CD4-positive, alpha-beta T cell treated with Interleukin-15 for 4 hours (primary cell): Measurements from ENCODE around the gene MSH2.
"Not testable (repeated sequence)": the region's sequence is repeated elsewhere in the genome, so short reads cannot be mapped to it uniquely, and the experiment has no call there.

Experiments used
- DNase-seq: peaks from one replicate; pipeline ENCODE4 v3.0.0-alpha.2; 2020; ENCODE audit warnings: low spot score

MSH2 gene

GRCh38 chr2:47402805-47403608 is at the start of gene MSH2:
Gene MSH2, plus strand, starts transcription at chr2:47403156. Its CDS starts 36 bp downstream, at chr2:47403192.
- peak; percentile 91 for DNase-seq

DNA sequence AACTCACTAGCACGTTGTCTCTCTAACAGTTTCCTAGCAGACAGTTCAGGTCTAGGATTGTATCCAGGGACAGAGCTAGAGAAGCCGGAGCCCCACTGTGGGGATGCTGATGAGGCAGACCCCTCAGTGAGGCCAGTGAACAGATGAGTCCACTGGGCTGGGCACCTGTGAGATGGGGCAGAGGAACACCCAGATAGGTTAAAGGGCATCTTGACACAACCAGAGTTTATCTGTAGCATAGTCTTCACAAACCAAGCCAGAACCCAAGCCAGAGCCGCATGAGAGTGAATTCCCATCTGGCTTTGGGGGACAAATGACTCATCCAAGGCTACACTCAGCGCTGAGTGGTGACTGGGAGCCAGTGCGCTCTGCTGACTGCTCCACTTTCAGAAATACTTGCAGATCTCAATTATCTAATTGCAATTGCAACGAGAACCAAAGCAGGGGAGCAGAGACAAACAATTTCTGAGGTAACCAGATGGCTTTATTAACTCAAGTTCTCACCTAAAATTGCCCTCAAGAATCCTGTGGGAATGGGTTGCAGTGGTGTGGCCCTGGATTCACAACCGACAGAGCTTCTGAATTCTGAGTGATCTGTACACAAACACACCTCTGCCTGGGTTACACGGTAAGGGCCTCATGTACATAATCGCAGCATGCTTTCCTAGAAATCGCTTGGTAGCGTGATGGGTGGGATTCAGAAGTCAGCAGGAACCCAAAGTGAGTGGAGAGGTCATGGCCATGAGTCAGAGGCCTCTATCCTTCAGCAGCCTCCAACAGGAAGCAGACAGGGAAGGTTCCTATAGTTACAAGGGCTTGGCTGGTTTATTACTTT is 48.7 kb upstream of the MSH2 start:
- no peak for DNase-seq

DNA sequence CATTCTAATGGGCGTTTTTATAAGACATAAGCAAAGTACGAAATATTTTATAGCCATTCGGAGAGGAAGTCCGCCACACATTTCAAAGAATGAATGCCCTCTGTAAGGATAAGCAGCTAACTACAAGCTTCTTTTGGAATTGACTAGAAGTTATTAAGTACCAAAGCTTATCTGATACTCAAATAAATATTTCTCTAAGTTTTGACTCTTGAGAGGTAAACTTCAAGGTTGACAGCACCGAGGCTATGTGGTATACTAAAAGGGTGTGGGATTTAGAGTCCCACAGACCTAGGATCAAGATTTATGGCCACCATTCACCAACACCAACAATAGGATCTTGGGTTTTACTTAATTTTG is 48.1 kb upstream of the MSH2 start:
- no peak for DNase-seq

DNA sequence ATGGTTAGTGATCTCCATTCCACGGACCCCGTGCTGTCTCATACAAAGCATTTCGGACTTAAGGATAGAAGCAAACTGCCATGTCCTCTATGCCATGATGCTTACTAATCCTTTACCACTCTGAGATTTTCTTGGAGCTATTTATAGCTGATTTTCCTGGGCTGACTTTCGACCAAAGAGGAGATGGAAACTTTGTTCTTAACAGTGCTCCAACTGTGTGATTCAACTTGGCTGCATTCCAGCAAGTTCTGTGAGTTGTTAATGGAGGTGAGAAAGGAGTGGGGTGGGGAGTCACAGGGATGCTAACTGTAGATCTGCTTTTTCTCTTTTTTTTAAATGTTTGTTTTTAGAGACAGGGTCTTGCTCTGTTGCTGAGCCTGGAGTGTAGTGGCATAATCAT is 45.5 kb upstream of the MSH2 start:
- no peak for DNase-seq

DNA sequence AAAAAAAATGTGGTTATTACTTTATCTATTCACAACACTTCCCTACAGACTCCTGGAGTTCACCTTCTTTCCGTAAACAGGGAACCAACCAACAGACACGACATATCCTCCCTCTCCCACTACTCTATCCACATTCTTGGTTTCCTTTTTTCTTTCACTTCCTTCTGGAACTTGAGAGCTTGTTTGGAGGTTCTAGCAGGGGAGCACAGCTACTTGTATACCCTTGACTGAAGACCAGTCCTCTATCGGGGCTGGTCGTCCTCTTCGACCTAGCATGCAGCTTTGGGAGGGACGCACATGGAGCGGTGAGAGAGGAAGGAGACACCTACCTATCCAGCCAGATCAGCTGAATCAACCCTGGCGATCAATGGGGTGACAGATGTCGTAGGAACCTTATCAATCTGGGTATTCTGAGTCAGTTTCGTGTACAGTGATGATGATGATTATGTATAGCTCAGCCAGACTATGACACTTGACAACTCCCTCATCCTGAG is 43.5 kb upstream of the MSH2 start:
- DNase-seq: no peak

DNA sequence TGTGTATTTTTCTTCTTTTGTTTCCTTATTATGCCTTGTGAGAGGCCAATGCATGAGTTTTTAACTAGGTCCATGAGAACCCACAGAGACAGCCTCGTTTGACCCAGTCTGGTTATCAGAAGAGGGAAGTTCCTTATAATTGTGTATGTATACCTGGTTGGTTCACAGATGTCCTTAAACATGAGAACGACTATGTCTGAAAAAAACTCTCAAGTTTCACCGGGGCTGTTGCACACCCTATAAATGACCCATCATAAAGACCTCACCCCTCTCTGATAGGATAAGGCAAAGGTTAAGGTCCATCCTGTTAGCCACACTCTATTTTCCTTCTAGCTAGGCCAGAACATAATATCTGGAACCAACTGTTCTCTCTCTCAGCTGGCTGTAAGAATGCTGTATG is 42.7 kb upstream of the MSH2 start:
- no peak for DNase-seq

- no peak for DNase-seq
Observed at GRCh38 chr2:47360927-47361326, 42.0 kb upstream of the MSH2 start.

- not testable (repeated sequence) for DNase-seq
Observed at GRCh38 chr2:47361505-47362229, 41.3 kb upstream of the MSH2 start.

DNA sequence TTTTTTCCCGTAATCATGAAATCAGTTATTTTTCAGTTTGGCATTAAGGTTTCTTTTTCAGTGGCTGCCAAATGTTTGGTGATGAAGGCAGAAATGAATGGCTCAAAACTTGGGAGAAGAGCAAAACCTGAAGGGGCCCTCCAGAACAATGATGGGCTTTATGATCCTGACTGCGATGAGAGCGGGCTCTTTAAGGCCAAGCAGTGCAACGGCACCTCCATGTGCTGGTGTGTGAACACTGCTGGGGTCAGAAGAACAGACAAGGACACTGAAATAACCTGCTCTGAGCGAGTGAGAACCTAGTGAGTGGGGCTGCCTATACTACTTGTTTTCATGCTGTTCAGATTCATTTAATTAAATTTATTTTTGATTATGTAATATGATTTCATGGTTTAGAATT is 29.2 kb upstream of the MSH2 start:
- DNase-seq: no peak

DNA sequence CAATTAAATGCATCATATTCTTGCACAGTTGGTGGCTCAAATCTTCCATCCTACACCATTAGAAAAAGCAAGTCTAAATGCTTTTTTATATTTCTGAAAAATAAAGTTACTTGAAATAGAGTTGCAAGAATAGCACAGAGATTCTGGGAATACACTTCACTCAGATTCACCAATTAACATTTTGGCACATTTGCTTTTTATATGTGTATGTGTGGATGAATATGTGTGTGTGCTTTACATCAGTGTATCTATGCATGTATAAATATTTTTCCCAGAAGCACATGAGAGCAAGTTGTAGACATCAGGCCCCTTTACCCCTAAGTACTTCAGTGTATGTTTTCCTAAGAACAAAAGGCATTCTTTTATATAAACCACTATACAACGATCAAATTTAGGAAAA is 27.6 kb upstream of the MSH2 start:
- no peak for DNase-seq

DNA sequence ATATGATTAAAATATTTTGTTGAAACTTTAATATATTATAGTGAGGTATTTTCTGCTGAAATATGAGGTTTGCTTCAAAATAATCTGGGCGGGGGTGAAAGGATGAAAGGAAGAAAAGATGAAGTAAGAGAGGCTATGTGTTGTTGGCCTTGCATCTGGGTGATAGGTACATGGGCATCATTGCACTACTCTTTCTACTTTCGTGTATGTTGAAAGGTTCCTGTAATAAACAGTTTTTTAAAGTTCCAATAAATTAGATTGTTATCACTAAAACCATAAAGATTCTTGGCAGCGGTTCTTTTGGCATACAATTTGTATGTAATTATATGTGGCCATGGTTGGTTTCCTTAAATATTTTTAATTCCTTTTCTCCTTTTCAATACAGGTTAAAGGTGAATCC is 23.6 kb upstream of the MSH2 start:
- DNase-seq: no peak

GRCh38 chr2:47381408-47381807 is 21.5 kb upstream of the MSH2 start:
- no peak for DNase-seq

DNA sequence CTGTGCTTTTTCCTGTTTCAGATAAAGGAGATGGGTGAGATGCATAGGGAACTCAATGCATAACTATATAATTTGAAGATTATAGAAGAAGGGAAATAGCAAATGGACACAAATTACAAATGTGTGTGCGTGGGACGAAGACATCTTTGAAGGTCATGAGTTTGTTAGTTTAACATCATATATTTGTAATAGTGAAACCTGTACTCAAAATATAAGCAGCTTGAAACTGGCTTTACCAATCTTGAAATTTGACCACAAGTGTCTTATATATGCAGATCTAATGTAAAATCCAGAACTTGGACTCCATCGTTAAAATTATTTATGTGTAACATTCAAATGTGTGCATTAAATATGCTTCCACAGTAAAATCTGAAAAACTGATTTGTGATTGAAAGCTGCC is 16.4 kb upstream of the MSH2 start:
- DNase-seq: no peak

- DNase-seq: no peak
Observed at GRCh38 chr2:47388888-47389287, 14.1 kb upstream of the MSH2 start.

- no peak for DNase-seq
Observed at GRCh38 chr2:47389692-47390091, 13.3 kb upstream of the MSH2 start.

- DNase-seq: no peak
Observed at GRCh38 chr2:47401789-47402554, 984 bp upstream of the MSH2 start.

GRCh38 chr2:47402555-47402804 is 476 bp upstream of the MSH2 start:
- no peak for DNase-seq

- DNase-seq: no peak
Observed at GRCh38 chr2:47403609-47404193, 745 bp downstream of the MSH2 start.

- DNase-seq: no peak
Observed at GRCh38 chr2:47404356-47404755, 1.4 kb downstream of the MSH2 start.

DNA sequence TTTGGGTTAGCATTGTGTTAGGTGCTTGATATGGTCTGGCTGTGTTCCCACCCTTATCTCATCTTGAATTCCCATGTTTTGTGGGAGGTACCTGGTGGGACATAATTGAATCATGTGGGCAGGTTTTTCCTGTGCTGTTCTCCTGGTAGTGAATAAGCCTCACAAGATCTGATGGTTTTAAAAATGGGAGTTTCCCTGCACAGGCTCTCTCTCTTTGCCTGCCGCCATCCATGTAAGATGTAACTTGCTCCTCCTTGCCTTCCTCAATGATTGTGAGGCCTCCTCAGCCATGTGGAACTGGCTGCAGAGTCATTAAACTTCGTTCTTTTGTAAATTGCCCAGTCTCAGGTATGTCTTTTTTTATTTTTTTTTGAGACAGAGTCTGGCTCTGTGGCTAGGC is 2.8 kb downstream of the MSH2 start:
- no peak for DNase-seq

- not testable (repeated sequence) for DNase-seq
Observed at GRCh38 chr2:47406649-47407330, 3.8 kb downstream of the MSH2 start.
